HG03565 (cell line): Measurements from ENCODE around the gene ACVR1.
"Not testable (repeated sequence)": the region's sequence is repeated elsewhere in the genome, so short reads cannot be mapped to it uniquely, and the experiment has no call there.

Experiments used
- ATAC-seq: cut with Tn5 transposase; IDR thresholded peaks from one replicate; pipeline ENCODE4 v1.9.1; 2021; ENCODE audit warnings: mild to moderate bottlenecking, moderate library complexity; ENCODE audit not compliant: unreplicated experiment

Gene ACVR1

DNA sequence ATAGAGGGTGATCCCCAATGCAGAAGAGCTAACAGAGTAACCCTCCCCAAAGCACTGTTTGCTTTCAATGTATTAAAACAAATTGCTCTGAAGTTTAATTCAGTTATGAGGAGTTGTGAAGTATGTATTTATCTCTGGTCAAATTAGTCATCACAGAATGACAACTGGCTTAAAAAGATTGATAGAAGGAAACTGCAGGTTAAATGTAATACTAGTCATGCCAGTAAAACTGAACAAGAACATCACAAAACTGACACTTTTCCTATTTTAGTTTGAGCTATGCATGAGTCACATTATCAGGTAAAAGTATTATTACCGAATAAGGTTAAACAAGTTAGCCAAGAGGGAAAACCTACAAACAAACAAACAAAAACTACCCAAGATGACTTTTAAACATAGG is 148.4 kb downstream of the ACVR1 start:
- no peak for ATAC-seq

DNA sequence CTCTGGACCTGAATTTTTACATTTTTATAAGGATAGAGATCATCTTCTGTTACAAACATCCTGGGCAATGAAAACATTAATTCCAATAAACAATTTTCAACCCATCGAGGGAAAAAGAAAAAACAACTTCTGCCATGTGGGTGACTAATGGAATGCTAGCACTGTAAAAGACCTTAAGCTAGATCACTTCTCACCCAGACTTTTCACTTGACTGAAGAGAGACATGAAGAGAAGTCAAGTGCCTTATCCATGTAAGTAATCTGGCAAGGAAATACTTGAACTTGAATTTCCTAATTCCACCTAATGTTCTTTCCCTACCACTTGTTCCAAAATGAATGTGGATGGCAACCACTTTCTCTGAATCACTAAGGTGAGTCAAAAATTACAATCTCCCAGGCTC is 149.2 kb downstream of the ACVR1 start:
- no peak for ATAC-seq

DNA sequence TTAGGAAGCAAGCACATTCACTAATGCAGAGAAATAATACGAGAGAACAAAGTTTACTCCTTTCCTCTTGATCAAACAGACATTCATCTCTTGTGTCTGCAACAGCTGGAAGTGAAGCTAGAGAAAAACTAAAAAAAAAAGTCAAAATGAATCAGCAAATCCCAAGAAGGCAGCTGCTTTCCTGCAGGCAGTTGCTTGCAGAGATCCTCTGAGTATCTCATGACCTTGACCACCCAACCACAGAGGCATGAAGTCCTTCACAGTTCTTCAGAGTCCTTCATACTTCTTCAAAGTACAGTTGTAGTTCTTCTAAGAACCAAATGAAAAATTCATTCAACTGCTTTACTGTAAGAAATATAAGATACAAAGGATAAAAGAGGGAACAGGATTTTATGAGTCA is 150.3 kb downstream of the ACVR1 start:
- no peak for ATAC-seq

GRCh38 chr2:157722580-157723234 is 153.4 kb downstream of the ACVR1 start:
- ATAC-seq, result no peak

- ATAC-seq, result no peak
Measured at GRCh38 chr2:157720504-157720903, 155.6 kb downstream of the ACVR1 start.

GRCh38 chr2:157704653-157705052 is 171.5 kb downstream of the ACVR1 start:
- not testable (repeated sequence) for ATAC-seq

DNA sequence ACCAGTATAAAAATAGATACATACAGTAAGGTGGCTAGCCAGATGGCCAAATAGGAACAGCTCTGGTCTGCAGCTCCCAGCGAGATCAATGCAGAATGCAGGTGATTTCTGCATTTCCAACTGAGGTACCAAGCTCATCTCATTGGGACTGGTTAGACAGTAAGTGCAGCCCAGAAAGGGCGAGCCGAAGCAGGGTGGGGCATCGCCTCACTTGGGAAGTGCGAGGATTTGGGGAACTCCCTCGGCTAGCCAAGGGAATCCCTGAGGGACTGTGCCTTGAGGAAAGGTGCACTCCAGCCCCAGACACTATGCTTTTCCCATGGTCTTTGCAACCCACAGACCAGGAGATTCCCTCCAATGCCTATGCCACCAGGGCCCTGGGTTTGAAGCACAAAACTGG is 172.0 kb downstream of the ACVR1 start:
- not testable (repeated sequence) for ATAC-seq

DNA sequence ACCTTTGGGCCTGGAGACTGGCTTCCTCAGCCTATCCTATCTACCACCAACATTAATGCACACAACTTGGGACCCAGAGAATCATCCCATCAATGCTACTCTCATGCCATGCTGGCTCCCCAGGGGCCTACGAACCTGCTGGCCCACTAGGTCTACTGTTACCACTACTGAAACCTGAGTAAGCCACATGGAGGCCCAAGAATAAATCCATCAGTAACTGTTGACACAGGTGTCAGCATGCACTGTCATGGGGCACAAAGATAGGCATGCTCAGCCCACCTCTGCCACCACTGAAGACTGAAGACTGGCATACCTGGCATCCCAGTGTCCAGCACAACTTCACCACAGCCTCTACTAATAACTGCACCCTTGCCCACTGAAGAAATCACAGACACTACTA is 176.3 kb downstream of the ACVR1 start:
- ATAC-seq, result no peak

- ATAC-seq, result no peak
Measured at GRCh38 chr2:157699009-157699408, 177.1 kb downstream of the ACVR1 start.

GRCh38 chr2:157698430-157698829 is 177.7 kb downstream of the ACVR1 start:
- no peak for ATAC-seq

DNA sequence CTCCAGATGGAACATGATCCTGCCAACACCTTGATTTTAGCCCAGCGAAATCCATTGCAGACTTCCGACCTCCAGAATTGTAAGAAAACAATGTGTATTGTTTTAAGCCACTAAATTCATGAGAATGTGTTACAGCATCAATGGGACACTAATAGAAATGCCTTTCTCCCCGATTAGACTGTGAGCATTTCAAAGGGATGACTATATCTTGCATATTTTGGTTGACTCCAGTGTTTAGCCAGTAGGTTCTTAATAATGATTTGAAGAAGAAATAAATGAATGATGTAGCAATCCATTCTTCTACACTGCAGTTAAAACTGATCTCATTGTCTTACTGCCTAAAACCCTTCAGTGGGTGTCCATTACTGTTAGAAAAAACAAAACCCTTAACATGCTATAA is 180.1 kb downstream of the ACVR1 start:
- no peak for ATAC-seq

GRCh38 chr2:157692768-157693167 is 183.4 kb downstream of the ACVR1 start:
- no peak for ATAC-seq

DNA sequence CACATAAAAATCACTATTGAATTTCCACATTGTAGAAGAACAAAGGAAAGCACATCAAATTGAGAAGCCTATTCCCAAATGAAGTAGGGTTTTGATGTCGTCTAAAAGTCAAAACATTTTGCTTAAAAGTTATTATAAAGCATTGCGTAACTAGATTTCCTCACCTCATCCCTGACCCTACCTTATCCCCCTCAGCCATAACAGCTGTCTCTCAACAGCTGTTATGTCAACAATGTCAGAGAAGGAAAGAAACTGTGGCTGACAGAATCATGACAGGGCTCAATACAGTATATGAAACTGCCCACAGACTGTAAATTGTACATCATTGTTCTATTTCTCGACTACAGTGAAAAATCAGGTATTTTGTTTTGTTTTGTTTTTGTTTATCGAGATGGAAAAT is 184.4 kb downstream of the ACVR1 start:
- no peak for ATAC-seq

DNA sequence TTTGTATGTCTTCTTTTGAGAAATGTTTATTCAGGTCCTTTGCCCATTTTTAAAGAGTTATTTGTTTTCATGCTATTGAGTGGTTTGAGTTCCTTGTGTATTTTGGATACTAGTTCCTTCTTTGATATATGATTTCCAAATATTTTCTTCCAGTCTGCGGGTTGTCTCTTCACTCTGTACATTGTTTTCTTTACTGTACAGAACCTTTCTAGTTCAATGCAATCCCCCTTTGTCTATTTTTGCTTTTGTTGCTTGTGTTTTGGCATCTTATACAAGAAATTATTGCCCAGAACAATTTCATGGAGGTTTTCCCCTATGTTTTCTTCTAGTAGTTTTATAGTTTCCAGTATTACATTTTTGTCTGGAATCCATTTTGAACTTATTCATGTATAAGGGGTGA is 185.0 kb downstream of the ACVR1 start:
- ATAC-seq, result no peak
